Measurements from ENCODE around the gene OLFML2A. TPM values are rescaled to one million over a fixed set of nuclear protein-coding genes. Genes with fewer than 3 reads are reported as not detected.
"Not testable (repeated sequence)": the region's sequence is repeated elsewhere in the genome, so short reads cannot be mapped to it uniquely, and the experiment has no call there.

The OLFML2A gene
- total RNA-seq, 1 experiment from 2014 or later: 0.99 TPM

DNA sequence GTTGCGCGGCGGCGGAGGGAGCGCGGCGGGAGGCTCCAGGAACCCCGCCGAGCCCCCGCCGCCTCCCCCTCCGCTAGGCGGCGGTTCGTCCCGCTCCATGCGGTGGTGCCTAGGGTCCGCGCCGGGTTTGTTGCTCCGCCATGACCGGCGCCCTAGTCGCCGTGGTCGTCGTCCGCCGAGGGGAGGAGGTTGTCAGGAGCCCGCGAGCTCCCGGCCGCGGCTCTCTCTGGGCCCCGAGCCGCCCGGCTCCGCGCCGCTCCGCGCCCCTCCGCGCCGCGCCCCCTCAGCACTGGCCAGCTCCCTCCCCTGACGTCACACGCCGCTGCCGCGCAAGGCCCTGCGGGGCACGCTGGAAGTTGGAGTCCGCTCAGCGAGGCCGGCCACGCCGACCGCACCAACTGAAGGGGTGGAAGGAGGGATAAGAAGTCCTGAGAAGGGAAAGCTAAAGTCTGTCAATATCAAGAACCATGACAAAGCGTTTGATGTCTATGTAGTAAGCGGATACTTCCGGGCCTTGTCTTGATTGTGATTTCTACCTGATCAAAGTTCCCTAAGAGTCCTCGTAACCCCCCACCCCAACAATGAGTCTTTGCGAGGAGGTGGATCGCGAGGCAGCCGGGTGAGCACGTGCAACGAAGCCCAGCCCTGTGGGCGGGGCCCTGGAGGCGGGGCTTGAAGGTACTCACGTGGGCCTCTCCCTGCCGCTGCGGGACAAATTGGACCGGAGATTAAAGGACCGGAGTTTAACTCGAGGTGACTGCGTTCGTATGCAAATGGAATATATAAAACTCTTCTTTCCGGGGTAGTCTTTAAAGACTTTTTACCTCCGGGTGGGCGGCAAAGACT lies 5.7 kb upstream of the OLFML2A start, which contains the start of gene NR6A1:
Gene NR6A1, minus strand, starts transcription at position 291 of the 846 bp plus-strand sequence.
- H3K36me3 Mint-ChIP-seq (ENCODE audit: insufficient read depth, unreplicated experiment): peaks cover 42% of the 10 kb centered on the region
- BruUV-seq (replicated peaks): no TSS peak
- H3K4me3 Mint-ChIP-seq (ENCODE audit: low read depth, unreplicated experiment): peak within 1 kb of the TSS; percentile 97
- peak within 1 kb of the TSS; percentile 97 for H3K27ac Mint-ChIP-seq (ENCODE audit: unreplicated experiment)
- intact Hi-C loops (cut with micrococcal nuclease; ENCODE audit: unreplicated experiment): no loop called here
- H3K27me3 Mint-ChIP-seq (ENCODE audit: unreplicated experiment): peaks cover 5% of the 10 kb centered on the region
- no peaks in the 10 kb centered on the region for H3K9me3 Mint-ChIP-seq (ENCODE audit: low read depth, unreplicated experiment)
- DNase-seq: peak; percentile 95
- CTCF ChIA-PET: interaction anchor here (0.6 to 6.9 kb wide), 6 partner anchors 67 to 234 kb away, joined by 3 to 80 read pairs (median 4); partner anchors contain the start of gene WDR38
- TF ChIP-seq, protein P1, sequence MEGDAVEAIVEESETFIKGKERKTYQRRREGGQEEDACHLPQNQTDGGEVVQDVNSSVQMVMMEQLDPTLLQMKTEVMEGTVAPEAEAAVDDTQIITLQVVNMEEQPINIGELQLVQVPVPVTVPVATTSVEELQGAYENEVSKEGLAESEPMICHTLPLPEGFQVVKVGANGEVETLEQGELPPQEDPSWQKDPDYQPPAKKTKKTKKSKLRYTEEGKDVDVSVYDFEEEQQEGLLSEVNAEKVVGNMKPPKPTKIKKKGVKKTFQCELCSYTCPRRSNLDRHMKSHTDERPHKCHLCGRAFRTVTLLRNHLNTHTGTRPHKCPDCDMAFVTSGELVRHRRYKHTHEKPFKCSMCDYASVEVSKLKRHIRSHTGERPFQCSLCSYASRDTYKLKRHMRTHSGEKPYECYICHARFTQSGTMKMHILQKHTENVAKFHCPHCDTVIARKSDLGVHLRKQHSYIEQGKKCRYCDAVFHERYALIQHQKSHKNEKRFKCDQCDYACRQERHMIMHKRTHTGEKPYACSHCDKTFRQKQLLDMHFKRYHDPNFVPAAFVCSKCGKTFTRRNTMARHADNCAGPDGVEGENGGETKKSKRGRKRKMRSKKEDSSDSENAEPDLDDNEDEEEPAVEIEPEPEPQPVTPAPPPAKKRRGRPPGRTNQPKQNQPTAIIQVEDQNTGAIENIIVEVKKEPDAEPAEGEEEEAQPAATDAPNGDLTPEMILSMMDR (IDR thresholded peaks at IDR 0.05; ENCODE audit: unreplicated experiment): peak; percentile 21
- peaks cover 20% of the 10 kb centered on the region for H3K4me1 Mint-ChIP-seq (ENCODE audit: low read depth, unreplicated experiment)

GRCh38 chr9:124771867-124772679 lies 4.9 kb upstream of the OLFML2A start:
- peak overlapping the region; percentile 97 for H3K27ac Mint-ChIP-seq (ENCODE audit: unreplicated experiment)
- H3K9me3 Mint-ChIP-seq (ENCODE audit: low read depth, unreplicated experiment): no peaks in the 10 kb centered on the region
- TF ChIP-seq, protein P1 (IDR thresholded peaks at IDR 0.05; ENCODE audit: unreplicated experiment): peak; percentile 80
- H3K27me3 Mint-ChIP-seq (ENCODE audit: unreplicated experiment): peaks cover 8% of the 10 kb centered on the region
- BruUV-seq (replicated peaks): no TSS peak
- peak overlapping the region; percentile 97 for H3K4me3 Mint-ChIP-seq (ENCODE audit: low read depth, unreplicated experiment)
- H3K4me1 Mint-ChIP-seq (ENCODE audit: low read depth, unreplicated experiment): peaks cover 12% of the 10 kb centered on the region
- intact Hi-C loops (cut with micrococcal nuclease; ENCODE audit: unreplicated experiment): no loop called here
- peak; percentile 77 for DNase-seq
- CTCF ChIA-PET: interaction anchor here (0.6 to 6.9 kb wide), 6 partner anchors 66 to 401 kb away, joined by 3 to 80 read pairs (median 4); partner anchors contain the start of gene WDR38
- H3K36me3 Mint-ChIP-seq (ENCODE audit: insufficient read depth, unreplicated experiment): peaks cover 42% of the 10 kb centered on the region

DNA sequence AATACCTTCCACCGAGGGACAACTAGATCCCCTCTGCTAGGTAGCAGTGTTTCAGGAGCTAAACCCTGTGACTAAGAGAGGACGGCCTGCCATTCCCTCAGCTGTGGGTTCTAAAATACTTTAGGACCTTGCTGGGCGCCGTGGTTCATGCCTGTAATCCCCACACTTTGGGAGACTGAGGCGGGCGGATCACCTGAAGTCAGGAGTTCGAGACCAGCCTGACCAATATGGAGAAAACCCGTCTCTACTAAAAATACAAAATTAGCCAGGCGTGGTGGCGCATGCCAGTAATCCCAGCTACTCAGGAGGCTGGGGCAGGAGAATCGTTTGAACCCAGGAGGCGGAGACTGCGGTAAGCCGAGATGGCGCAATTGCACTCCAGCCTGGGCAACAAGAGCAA lies 4.1 kb upstream of the OLFML2A start:
- H3K36me3 Mint-ChIP-seq (ENCODE audit: insufficient read depth, unreplicated experiment): peaks cover 42% of the 10 kb centered on the region
- BruUV-seq (replicated peaks); DNase-seq; H3K9me3 Mint-ChIP-seq (ENCODE audit: low read depth, unreplicated experiment); intact Hi-C loops (cut with micrococcal nuclease; ENCODE audit: unreplicated experiment); H3K27me3 Mint-ChIP-seq (ENCODE audit: unreplicated experiment): not testable (repeated sequence)
- CTCF ChIA-PET: interaction anchor here (0.6 to 6.9 kb wide), 4 partner anchors 73 to 400 kb away, joined by 3 to 80 read pairs (median 5); partner anchors contain the start of gene WDR38
- H3K4me1 Mint-ChIP-seq (ENCODE audit: low read depth, unreplicated experiment): peaks cover 11% of the 10 kb centered on the region
- peak overlapping the region; percentile 48 for H3K27ac Mint-ChIP-seq (ENCODE audit: unreplicated experiment)
- peak overlapping the region; percentile 97 for H3K4me3 Mint-ChIP-seq (ENCODE audit: low read depth, unreplicated experiment)

DNA sequence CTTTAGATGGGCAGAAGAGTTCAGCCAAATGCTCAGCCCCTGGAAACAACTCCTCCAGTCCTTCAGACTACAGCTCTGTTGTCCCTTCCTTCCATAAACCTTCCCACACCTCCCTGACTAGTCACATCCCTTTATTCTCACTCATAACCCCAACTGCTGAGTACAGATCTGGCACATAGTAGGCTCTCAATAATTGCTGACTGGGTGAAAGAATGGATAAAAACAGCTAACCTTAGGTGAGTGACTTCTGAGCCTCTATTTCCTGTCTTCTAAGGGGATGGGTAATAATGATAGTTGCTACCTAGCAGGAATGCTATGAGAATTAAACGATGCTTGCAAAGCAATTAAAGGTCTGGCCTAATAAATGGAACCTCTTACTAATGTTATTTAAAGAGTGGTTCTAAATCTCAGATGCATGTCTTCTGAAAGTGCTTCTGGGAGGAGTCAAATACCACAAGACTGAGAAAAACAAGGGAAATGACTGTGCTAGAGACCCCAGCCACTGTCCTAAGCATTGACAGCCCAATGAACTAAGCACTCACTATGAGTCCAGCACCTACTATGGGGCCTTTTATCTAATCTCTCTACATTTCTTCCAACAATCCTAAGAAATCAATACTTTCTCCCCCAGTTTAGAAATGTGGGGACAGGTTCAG lies 3.3 kb upstream of the OLFML2A start:
- H3K4me3 Mint-ChIP-seq (ENCODE audit: low read depth, unreplicated experiment): no peak overlapping the region
- CTCF ChIA-PET: interaction anchor here (0.6 to 6.9 kb wide), 3 partner anchors 80 to 1485 kb away, joined by 3 to 80 read pairs (median 3); partner anchors contain the start of gene WDR38
- intact Hi-C loops (cut with micrococcal nuclease; ENCODE audit: unreplicated experiment): loop anchor here (1.0 kb wide), 1 partner anchor 79 kb away; no protein-coding TSS in a partner anchor
- peaks cover 42% of the 10 kb centered on the region for H3K36me3 Mint-ChIP-seq (ENCODE audit: insufficient read depth, unreplicated experiment)
- TF ChIP-seq, protein P1 (IDR thresholded peaks at IDR 0.05; ENCODE audit: unreplicated experiment): no peak
- BruUV-seq (replicated peaks): no TSS peak
- peaks cover 8% of the 10 kb centered on the region for H3K27me3 Mint-ChIP-seq (ENCODE audit: unreplicated experiment)
- H3K9me3 Mint-ChIP-seq (ENCODE audit: low read depth, unreplicated experiment): no peaks in the 10 kb centered on the region
- peaks cover 12% of the 10 kb centered on the region for H3K4me1 Mint-ChIP-seq (ENCODE audit: low read depth, unreplicated experiment)
- no peak overlapping the region for H3K27ac Mint-ChIP-seq (ENCODE audit: unreplicated experiment)
- no peak for DNase-seq

Data from Calu3 (cell line).